Putamen (tissue), 1 donor: ENCODE data around the gene DGKQ.
"Not testable (repeated sequence)": the region's sequence is repeated elsewhere in the genome, so short reads cannot be mapped to it uniquely, and the experiment has no call there.

Experiments used
- DNase-seq: peaks from one replicate; pipeline ENCODE4 v3.0.0-alpha.2; 2016; ENCODE audit warnings: low spot score

DGKQ gene

GRCh38 chr4:1009542-1010394 lies 36.4 kb upstream of the DGKQ start:
- DNase-seq, result peak; percentile 44

GRCh38 chr4:1008840-1009541 lies 35.6 kb upstream of the DGKQ start:
- DNase-seq, result no peak

- no peak for DNase-seq
Observed at GRCh38 chr4:1006856-1007255, 33.5 kb upstream of the DGKQ start.

- no peak for DNase-seq
Observed at GRCh38 chr4:1004557-1005485, 31.5 kb upstream of the DGKQ start.

GRCh38 chr4:1004071-1004418 lies 30.7 kb upstream of the DGKQ start:
- no peak for DNase-seq

- DNase-seq, result no peak
Observed at GRCh38 chr4:1003271-1004070, 30.1 kb upstream of the DGKQ start.

- no peak for DNase-seq
Observed at GRCh38 chr4:1002631-1003251, 29.4 kb upstream of the DGKQ start.

- DNase-seq, result no peak
Observed at GRCh38 chr4:1002131-1002630, 28.8 kb upstream of the DGKQ start.

- DNase-seq, result no peak
Observed at GRCh38 chr4:1001561-1002130, 28.3 kb upstream of the DGKQ start.

GRCh38 chr4:1000686-1001260 lies 27.4 kb upstream of the DGKQ start:
- no peak for DNase-seq

GRCh38 chr4:999882-1000425 lies 26.6 kb upstream of the DGKQ start:
- DNase-seq, result no peak

GRCh38 chr4:999240-999863 lies 26.0 kb upstream of the DGKQ start:
- DNase-seq, result not testable (repeated sequence)

- DNase-seq, result no peak
Observed at GRCh38 chr4:998096-998691, 24.8 kb upstream of the DGKQ start.

- DNase-seq, result no peak
Observed at GRCh38 chr4:997375-998071, 24.2 kb upstream of the DGKQ start.

GRCh38 chr4:996997-997374 lies 23.6 kb upstream of the DGKQ start:
- no peak for DNase-seq

- DNase-seq, result no peak
Observed at GRCh38 chr4:996030-996996, 22.9 kb upstream of the DGKQ start.

- DNase-seq, result no peak
Observed at GRCh38 chr4:995311-996026, 22.1 kb upstream of the DGKQ start.
